Astrocyte (in vitro differentiated cells and primary cell): Measurements from ENCODE around the gene HBP1. TPM values are rescaled to one million over a fixed set of nuclear protein-coding genes. Genes with fewer than 3 reads are reported as not detected.
A peak's percentile ranks its signal among the peaks of the same experiment; 100 is the strongest.

ENCODE experiments used
- DNase-seq: peaks from one replicate; pipeline ENCODE4 v3.0.0-alpha.2; 2010; ENCODE audit warnings: low read depth
- FAIRE-seq: peaks from 2 replicates; lab custom pipeline; 2011; peaks lifted over from hg19 to GRCh38; lab: Jason Lieb, UNC
- H2AFZ ChIP-seq: 2 replicates; pipeline ENCODE4 v1.6.0; 2012; ENCODE audit warnings: low read depth, low read length, inconsistent platforms
- H3K27ac ChIP-seq: 2 replicates; pipeline ENCODE4 v1.5.1; 2011; ENCODE audit warnings: low read depth, low read length, inconsistent platforms
- H3K27me3 ChIP-seq: 2 replicates; pipeline ENCODE4 v1.6.0; 2011; ENCODE audit warnings: low read length, inconsistent platforms; ENCODE audit not compliant: insufficient read depth
- H3K36me3 ChIP-seq: 2 replicates; pipeline ENCODE4 v1.5.1; 2011; ENCODE audit warnings: low read length, inconsistent platforms; ENCODE audit not compliant: insufficient read depth
- H3K4me1 ChIP-seq: 2 replicates; pipeline ENCODE4 v1.5.1; 2011; ENCODE audit warnings: low read length, inconsistent platforms; ENCODE audit not compliant: insufficient read depth
- H3K4me2 ChIP-seq: 2 replicates; pipeline ENCODE4 v1.6.0; 2012; ENCODE audit warnings: low read length, inconsistent platforms
- H3K4me3 ChIP-seq: 2 replicates; pipeline ENCODE4 v1.5.1; 2011; ENCODE audit warnings: low read depth, mild to moderate bottlenecking, low read length, inconsistent platforms; ENCODE audit not compliant: insufficient read depth
- H3K79me2 ChIP-seq: 2 replicates; pipeline ENCODE4 v1.6.0; 2012; ENCODE audit warnings: mild to moderate bottlenecking, low read length, inconsistent platforms; ENCODE audit not compliant: insufficient read depth
- H3K9ac ChIP-seq: 2 replicates; pipeline ENCODE4 v1.6.0; 2012; ENCODE audit warnings: mild to moderate bottlenecking, low read length, inconsistent platforms
- H3K9me3 ChIP-seq: 2 replicates; pipeline ENCODE4 v1.5.1; 2012; ENCODE audit warnings: low read depth, mild to moderate bottlenecking, low read length, inconsistent platforms; ENCODE audit not compliant: insufficient read depth
- H4K20me1 ChIP-seq: 2 replicates; pipeline ENCODE4 v1.6.0; 2012; ENCODE audit warnings: low read length, inconsistent platforms; ENCODE audit not compliant: insufficient read depth
- H3K27ac Mint-ChIP-seq: one replicate; pipeline ENCODE4 v1.8.0; 2021; ENCODE audit warnings: mild to moderate bottlenecking, mixed read lengths; ENCODE audit not compliant: unreplicated experiment
- H3K27me3 Mint-ChIP-seq: one replicate; pipeline ENCODE4 v1.8.0; 2021; ENCODE audit warnings: low read depth, mixed read lengths; ENCODE audit not compliant: unreplicated experiment
- H3K36me3 Mint-ChIP-seq: one replicate; pipeline ENCODE4 v1.8.0; 2021; ENCODE audit warnings: low read depth, mixed read lengths; ENCODE audit not compliant: unreplicated experiment
- H3K4me1 Mint-ChIP-seq: one replicate; pipeline ENCODE4 v1.8.0; 2021; ENCODE audit warnings: low read depth, mixed read lengths; ENCODE audit not compliant: unreplicated experiment
- H3K4me3 Mint-ChIP-seq: one replicate; pipeline ENCODE4 v1.8.0; 2021; ENCODE audit warnings: mild to moderate bottlenecking, moderate library complexity, mixed read lengths; ENCODE audit not compliant: unreplicated experiment
- H3K9me3 Mint-ChIP-seq: one replicate; pipeline ENCODE4 v1.8.0; 2021; ENCODE audit warnings: mild to moderate bottlenecking, mixed read lengths; ENCODE audit not compliant: unreplicated experiment
- EZH2 ChIP-seq: IDR thresholded peaks from 2 replicates; pipeline ENCODE4 v1.6.1; 2012; ENCODE audit warnings: mild to moderate bottlenecking, low read length, inconsistent platforms; ENCODE audit not compliant: insufficient read depth
- total RNA-seq: library from RNA; stranded (reverse); gene quantifications from 2 replicates; pipeline ENCODE4 v1.2.1, GENCODE V29; 2021
- TF ChIP-seq, protein P1 (sequence below): IDR thresholded peaks from 2 replicates; pipeline ENCODE4 v1.5.1; 2011; ENCODE audit warnings: low read depth, mild to moderate bottlenecking, inconsistent platforms, low read length, moderate library complexity; ENCODE audit not compliant: insufficient read depth

The HBP1 gene
- total RNA-seq, 1 donor from 2014 or later: 46.2 TPM

GRCh38 chr7:107180378-107180777, 11.6 kb downstream of the HBP1 start:
- no peak overlapping the region for H3K27ac ChIP-seq
- Mint-ChIP-seq H3K36me3 (peaks cover 8% of the 10 kb centered on the region), H3K4me3 (no peak overlapping the region), H3K9me3 (no peaks in the 10 kb centered on the region), H3K4me1 (peaks cover 16% of the 10 kb centered on the region), H3K27me3 (no peaks in the 10 kb centered on the region), H3K27ac (no peak overlapping the region)
- FAIRE-seq (no peak), DNase-seq (peak; percentile 60)
- H3K27me3 ChIP-seq: no peaks in the 10 kb centered on the region
- peaks cover 16% of the 10 kb centered on the region for H3K4me1 ChIP-seq
- no peak overlapping the region for H3K9ac ChIP-seq
- H4K20me1 ChIP-seq: peaks cover 35% of the 10 kb centered on the region
- no peak overlapping the region for H3K4me3 ChIP-seq
- no peak overlapping the region for H2AFZ ChIP-seq
- no peak for TF ChIP-seq EZH2
- TF ChIP-seq, protein P1, sequence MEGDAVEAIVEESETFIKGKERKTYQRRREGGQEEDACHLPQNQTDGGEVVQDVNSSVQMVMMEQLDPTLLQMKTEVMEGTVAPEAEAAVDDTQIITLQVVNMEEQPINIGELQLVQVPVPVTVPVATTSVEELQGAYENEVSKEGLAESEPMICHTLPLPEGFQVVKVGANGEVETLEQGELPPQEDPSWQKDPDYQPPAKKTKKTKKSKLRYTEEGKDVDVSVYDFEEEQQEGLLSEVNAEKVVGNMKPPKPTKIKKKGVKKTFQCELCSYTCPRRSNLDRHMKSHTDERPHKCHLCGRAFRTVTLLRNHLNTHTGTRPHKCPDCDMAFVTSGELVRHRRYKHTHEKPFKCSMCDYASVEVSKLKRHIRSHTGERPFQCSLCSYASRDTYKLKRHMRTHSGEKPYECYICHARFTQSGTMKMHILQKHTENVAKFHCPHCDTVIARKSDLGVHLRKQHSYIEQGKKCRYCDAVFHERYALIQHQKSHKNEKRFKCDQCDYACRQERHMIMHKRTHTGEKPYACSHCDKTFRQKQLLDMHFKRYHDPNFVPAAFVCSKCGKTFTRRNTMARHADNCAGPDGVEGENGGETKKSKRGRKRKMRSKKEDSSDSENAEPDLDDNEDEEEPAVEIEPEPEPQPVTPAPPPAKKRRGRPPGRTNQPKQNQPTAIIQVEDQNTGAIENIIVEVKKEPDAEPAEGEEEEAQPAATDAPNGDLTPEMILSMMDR: no peak
- peaks cover 29% of the 10 kb centered on the region for H3K79me2 ChIP-seq
- H3K9me3 ChIP-seq: no peaks in the 10 kb centered on the region
- peaks cover 9% of the 10 kb centered on the region for H3K36me3 ChIP-seq
- no peak overlapping the region for H3K4me2 ChIP-seq

- Histone ChIP-seq H3K27me3 (no peaks in the 10 kb centered on the region), H2AFZ (no peak overlapping the region), H3K4me1 (peaks cover 16% of the 10 kb centered on the region), H3K9ac (no peak overlapping the region), H3K4me3 (no peak overlapping the region), H3K27ac (no peak overlapping the region), H4K20me1 (peaks cover 35% of the 10 kb centered on the region), H3K36me3 (peaks cover 14% of the 10 kb centered on the region), H3K9me3 (no peaks in the 10 kb centered on the region), H3K4me2 (no peak overlapping the region), H3K79me2 (peaks cover 24% of the 10 kb centered on the region)
- H3K4me3 Mint-ChIP-seq: no peak overlapping the region
- FAIRE-seq (no peak), DNase-seq (no peak)
- no peaks in the 10 kb centered on the region for H3K27me3 Mint-ChIP-seq
- H3K27ac Mint-ChIP-seq: no peak overlapping the region
- no peak for TF ChIP-seq EZH2
- TF ChIP-seq, protein P1: no peak
- peaks cover 15% of the 10 kb centered on the region for H3K4me1 Mint-ChIP-seq
- H3K9me3 Mint-ChIP-seq: no peaks in the 10 kb centered on the region
- H3K36me3 Mint-ChIP-seq: peaks cover 8% of the 10 kb centered on the region
Observed at GRCh38 chr7:107181172-107181571, 12.4 kb downstream of the HBP1 start.

DNA sequence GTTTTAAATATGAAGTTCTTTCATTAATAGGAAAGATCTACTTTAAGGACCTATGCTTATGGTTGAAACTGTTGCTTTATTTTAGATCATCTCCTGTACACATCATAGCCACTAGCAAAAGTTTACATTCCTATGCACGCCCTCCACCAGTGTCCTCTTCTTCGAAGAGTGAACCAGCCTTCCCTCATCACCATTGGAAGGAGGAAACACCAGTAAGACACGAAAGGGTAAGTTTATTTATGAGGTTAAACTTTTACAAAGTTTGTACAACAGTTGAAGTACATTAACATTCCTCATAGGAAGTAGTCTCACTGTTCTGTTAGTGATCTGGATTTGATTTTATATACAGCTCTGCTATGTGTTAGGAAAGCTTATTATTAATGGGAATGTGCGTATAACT, 16.9 kb downstream of the HBP1 start:
- TF ChIP-seq EZH2: no peak
- TF ChIP-seq, protein P1: no peak
- Histone ChIP-seq H3K4me3 (no peak overlapping the region), H3K27me3 (no peaks in the 10 kb centered on the region), H3K9me3 (no peaks in the 10 kb centered on the region), H3K27ac (no peak overlapping the region), H3K4me2 (no peak overlapping the region), H3K9ac (no peak overlapping the region), H4K20me1 (peaks cover 12% of the 10 kb centered on the region), H3K79me2 (no peaks in the 10 kb centered on the region), H3K4me1 (peaks cover under 1% of the 10 kb centered on the region), H2AFZ (no peak overlapping the region), H3K36me3 (peaks cover 34% of the 10 kb centered on the region)
- no peak overlapping the region for H3K27ac Mint-ChIP-seq
- H3K4me1 Mint-ChIP-seq: peaks cover 4% of the 10 kb centered on the region
- H3K36me3 Mint-ChIP-seq: peaks cover 15% of the 10 kb centered on the region
- DNase-seq (no peak), FAIRE-seq (no peak)
- H3K9me3 Mint-ChIP-seq: no peaks in the 10 kb centered on the region
- no peak overlapping the region for H3K4me3 Mint-ChIP-seq
- no peaks in the 10 kb centered on the region for H3K27me3 Mint-ChIP-seq
